Upper lobe of left lung (tissue), 4 donors: ENCODE data around the gene DPP9.

Experiments
- EP300 ChIP-seq, 4 donors: sonication (generic); formaldehyde crosslinking; IDR thresholded peaks; one replicate each; pipeline ENCODE4 v1.5.1; 2017; ENCODE audit warnings: antibody characterized with exemption in 4 of 4, control low read depth in 2 of 4
- POLR2A ChIP-seq, 4 donors: fragments of 450-650 bp; IDR thresholded peaks; one replicate each; pipeline ENCODE4 v1.5.1; 2016 to 2017; ENCODE audit warnings: antibody characterized with exemption in 4 of 4, mild to moderate bottlenecking in 2 of 4
- POLR2AphosphoS5 ChIP-seq, 2 donors: sonication (generic); formaldehyde crosslinking; IDR thresholded peaks; one replicate each; pipeline ENCODE4 v1.5.1; 2017; ENCODE audit warnings: antibody characterized with exemption in 2 of 2
- TF ChIP-seq, protein P1 (sequence below), 6 experiments: fragments of 450-650 bp in 4 of 6; fragments of 200-600 bp in 2 of 6; sonication (generic) in 2 of 6; IDR thresholded peaks; one replicate each; pipeline ENCODE4 v1.5.1; 2016 to 2019; ENCODE audit warnings: antibody characterized with exemption in 6 of 6

DNA sequence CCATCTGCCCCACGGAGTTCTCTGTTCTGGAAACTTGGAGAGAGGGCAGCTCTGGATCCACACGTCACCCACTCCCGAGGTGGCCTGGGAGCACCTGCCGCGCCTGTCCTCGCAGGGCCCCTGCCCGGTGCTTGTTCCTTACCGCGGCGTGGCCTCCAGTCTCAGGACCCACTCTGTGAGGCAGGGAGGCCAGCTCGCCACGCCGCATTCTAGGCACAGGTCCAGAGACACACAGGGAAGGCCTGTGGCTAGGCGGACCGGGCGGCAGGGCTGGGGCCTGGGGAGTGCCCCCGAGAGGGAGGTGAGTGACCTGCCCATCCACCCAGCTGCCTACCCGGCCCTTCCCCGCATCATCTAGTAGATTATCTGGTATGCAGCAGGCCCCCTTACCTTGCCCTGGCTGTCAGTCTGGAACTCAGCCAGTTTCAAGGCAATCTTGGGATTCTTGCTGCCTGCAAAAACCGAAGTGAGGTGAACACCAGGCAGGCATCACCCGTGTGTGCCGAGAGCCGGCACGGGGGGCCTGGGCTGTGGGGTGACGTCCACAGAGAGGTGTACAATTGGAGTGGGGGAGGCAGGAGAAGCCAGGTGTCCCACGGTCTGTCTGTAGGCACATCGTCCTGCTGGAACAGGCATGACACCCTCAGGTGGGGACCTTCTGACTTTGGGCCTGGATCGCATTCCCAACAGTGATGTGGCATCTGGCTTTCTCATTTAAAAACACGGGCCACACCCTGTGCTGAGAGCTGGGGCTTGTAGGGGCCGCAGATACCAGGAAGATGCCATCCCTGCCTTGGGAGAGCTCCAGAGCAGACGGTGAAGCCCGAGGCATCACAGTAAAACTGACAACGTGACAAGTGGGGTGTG lies 23.6 kb downstream of the DPP9 start:
- TF ChIP-seq, protein P1, sequence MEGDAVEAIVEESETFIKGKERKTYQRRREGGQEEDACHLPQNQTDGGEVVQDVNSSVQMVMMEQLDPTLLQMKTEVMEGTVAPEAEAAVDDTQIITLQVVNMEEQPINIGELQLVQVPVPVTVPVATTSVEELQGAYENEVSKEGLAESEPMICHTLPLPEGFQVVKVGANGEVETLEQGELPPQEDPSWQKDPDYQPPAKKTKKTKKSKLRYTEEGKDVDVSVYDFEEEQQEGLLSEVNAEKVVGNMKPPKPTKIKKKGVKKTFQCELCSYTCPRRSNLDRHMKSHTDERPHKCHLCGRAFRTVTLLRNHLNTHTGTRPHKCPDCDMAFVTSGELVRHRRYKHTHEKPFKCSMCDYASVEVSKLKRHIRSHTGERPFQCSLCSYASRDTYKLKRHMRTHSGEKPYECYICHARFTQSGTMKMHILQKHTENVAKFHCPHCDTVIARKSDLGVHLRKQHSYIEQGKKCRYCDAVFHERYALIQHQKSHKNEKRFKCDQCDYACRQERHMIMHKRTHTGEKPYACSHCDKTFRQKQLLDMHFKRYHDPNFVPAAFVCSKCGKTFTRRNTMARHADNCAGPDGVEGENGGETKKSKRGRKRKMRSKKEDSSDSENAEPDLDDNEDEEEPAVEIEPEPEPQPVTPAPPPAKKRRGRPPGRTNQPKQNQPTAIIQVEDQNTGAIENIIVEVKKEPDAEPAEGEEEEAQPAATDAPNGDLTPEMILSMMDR (IDR thresholded peaks at IDR 0.05) = no peak
- TF ChIP-seq POLR2AphosphoS5 (IDR thresholded peaks at IDR 0.05) = no peak
- no peak for TF ChIP-seq POLR2A (IDR thresholded peaks at IDR 0.05)
- TF ChIP-seq EP300 (IDR thresholded peaks at IDR 0.05) = no peak
